GM12891 (cell line): ENCODE data around the gene DDX24.

Experiments
- POLR2A ChIP-seq: IDR thresholded peaks from 2 replicates; pipeline ENCODE4 v1.6.1; 2011; ENCODE audit warnings: low read depth, low read length, control low read depth
- POLR2AphosphoS5 ChIP-seq: IDR thresholded peaks from 2 replicates; pipeline ENCODE4 v1.6.1; 2011; ENCODE audit warnings: low read depth, low read length, control low read depth
- TAF1 ChIP-seq: IDR thresholded peaks from 2 replicates; pipeline ENCODE4 v1.6.1; 2011; ENCODE audit warnings: low read depth, low read length, control low read depth

DNA sequence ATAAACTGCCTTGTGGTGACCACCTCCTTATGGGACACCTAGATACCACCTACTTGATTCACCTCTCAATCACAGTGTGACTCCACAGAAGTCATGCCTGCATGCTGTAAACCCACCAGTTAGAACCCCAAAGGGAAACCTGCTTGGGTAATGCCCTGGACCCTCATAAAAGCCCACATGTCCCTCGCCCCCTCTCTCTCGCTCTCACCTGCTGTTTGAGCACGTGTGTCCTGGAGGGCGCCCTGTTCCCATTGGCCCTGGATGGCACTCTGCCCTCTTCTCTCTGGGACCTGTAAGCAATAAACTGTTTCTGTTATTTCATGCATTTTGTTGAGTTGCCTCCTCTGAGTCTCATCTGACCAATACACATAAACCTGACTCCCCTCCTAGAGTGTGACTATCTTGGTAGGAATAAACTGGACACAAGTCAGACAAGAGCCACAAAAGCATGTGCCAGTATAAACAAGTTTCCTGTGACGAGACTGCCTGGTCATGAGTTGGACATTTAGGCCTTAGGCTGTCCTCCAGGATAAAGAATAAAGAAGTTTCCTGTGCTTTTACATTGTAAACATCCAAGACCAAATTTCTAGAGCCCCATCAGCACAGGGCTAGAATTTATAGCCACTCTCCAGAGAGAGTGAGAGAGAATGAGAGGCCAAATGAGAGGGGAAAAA lies 39.8 kb upstream of the DDX24 start:
- TF ChIP-seq POLR2A (no peak), POLR2AphosphoS5 (no peak), TAF1 (no peak)
